ENCODE results near the gene C10orf120.

DNA sequence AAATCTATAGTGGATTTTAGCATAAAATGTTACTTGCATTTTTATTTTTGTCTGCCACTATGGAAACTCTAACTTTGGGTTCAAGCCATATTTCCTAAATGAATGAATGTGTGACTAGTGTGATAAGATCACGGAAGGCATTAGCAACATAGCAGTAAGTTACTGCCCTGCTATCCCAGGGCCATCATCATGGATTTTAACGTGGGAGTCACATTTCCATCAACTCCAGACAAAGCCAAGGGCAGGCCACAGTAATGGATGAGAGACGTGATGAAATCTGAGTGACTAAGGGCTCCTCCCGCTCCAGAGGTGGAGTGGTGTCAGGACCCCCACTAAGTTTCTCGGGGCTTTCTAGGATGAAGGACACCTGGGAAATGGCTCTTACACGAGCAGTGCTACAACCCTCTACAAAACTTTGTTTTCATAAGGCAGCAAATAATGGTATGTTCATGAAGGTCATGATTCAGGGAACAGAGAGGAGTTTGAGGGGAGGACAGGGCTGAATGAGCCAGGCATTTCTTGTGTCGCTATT, 34.3 kb downstream of the C10orf120 start:
- TF ChIP-seq, protein P1, sequence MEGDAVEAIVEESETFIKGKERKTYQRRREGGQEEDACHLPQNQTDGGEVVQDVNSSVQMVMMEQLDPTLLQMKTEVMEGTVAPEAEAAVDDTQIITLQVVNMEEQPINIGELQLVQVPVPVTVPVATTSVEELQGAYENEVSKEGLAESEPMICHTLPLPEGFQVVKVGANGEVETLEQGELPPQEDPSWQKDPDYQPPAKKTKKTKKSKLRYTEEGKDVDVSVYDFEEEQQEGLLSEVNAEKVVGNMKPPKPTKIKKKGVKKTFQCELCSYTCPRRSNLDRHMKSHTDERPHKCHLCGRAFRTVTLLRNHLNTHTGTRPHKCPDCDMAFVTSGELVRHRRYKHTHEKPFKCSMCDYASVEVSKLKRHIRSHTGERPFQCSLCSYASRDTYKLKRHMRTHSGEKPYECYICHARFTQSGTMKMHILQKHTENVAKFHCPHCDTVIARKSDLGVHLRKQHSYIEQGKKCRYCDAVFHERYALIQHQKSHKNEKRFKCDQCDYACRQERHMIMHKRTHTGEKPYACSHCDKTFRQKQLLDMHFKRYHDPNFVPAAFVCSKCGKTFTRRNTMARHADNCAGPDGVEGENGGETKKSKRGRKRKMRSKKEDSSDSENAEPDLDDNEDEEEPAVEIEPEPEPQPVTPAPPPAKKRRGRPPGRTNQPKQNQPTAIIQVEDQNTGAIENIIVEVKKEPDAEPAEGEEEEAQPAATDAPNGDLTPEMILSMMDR (IDR thresholded peaks at IDR 0.05), result no peak
- no peak for TF ChIP-seq POLR2A (IDR thresholded peaks at IDR 0.05)

Data from Peyer's patch (tissue), 4 donors.